Measurements from ENCODE around the gene CENPN. TPM values are rescaled to one million over a fixed set of nuclear protein-coding genes. Genes with fewer than 3 reads are reported as not detected.

The CENPN gene
- total and polyA plus RNA-seq, 2 of the 13 experiments (the other 11 are each of a cell fraction or from before 2014, with no cell fraction given), result 29.7 to 129 TPM

DNA sequence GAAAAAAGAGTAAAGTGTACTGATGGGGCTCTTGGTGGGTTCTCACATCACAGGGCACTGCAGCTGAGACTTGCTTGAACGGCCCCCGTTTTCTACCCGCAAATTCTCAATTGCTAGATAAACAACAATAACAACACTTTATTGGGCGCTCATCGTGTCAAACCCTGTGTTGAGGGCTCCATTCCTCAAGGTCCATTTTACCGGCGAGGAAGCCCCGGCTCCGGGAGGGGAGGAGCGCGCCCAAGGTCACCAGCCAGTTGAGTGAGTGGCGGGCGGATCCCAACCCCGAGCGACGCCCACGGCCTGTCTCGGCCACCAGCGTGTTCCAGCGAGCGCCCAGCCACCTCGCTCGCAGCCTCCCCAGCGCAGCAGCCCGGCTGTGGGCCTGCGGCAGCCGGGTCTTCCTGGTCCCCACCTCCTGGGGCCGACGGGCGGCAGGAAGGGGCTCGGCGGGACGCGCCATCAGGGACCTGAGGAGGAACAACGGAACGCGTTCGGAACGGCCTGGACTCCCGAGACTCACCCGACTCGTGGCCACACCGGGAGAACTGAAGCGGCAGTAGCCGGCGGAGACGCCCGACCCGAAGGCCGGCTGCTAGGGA is 702 bp upstream of the CENPN start (continued):
- TF ChIP-seq PHF5A (CRISPR knock-in tag; IDR thresholded peaks at IDR 0.05; ENCODE audit: low read depth, unreplicated experiment) (peak; percentile 92), CCAR2 (optimal IDR thresholded peaks at IDR 0.05; ENCODE audit: low read depth, low read length) (no peak), AGO2 (optimal IDR thresholded peaks at IDR 0.05; ENCODE audit: low read depth, low read length) (peak; percentile 92), SP140L (CRISPR knock-in tag; IDR thresholded peaks at IDR 0.05; ENCODE audit: borderline replicate concordance) (0 out of 2 replicates have a peak, but pooled peaks have one; percentile 18), ZNF326 (CRISPR knock-in tag; IDR thresholded peaks at IDR 0.05; ENCODE audit: borderline replicate concordance) (no peak), HDAC2 (CRISPR knock-in tag; IDR thresholded peaks at IDR 0.05) (peak; percentile 44), KAT2B (IDR thresholded peaks at IDR 0.05; ENCODE audit: borderline replicate concordance, low read depth, low read length) (no peak), ZNF20 (CRISPR knock-in tag; IDR thresholded peaks at IDR 0.05) (no peak)
- TF ChIP-seq, protein P1, sequence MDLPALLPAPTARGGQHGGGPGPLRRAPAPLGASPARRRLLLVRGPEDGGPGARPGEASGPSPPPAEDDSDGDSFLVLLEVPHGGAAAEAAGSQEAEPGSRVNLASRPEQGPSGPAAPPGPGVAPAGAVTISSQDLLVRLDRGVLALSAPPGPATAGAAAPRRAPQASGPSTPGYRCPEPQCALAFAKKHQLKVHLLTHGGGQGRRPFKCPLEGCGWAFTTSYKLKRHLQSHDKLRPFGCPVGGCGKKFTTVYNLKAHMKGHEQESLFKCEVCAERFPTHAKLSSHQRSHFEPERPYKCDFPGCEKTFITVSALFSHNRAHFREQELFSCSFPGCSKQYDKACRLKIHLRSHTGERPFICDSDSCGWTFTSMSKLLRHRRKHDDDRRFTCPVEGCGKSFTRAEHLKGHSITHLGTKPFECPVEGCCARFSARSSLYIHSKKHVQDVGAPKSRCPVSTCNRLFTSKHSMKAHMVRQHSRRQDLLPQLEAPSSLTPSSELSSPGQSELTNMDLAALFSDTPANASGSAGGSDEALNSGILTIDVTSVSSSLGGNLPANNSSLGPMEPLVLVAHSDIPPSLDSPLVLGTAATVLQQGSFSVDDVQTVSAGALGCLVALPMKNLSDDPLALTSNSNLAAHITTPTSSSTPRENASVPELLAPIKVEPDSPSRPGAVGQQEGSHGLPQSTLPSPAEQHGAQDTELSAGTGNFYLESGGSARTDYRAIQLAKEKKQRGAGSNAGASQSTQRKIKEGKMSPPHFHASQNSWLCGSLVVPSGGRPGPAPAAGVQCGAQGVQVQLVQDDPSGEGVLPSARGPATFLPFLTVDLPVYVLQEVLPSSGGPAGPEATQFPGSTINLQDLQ (CRISPR knock-in tag; IDR thresholded peaks at IDR 0.05), result peak; percentile 94; the same call in 1 of the 2 replicates
- TF ChIP-seq, protein P2, sequence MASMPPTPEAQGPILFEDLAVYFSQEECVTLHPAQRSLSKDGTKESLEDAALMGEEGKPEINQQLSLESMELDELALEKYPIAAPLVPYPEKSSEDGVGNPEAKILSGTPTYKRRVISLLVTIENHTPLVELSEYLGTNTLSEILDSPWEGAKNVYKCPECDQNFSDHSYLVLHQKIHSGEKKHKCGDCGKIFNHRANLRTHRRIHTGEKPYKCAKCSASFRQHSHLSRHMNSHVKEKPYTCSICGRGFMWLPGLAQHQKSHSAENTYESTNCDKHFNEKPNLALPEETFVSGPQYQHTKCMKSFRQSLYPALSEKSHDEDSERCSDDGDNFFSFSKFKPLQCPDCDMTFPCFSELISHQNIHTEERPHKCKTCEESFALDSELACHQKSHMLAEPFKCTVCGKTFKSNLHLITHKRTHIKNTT (CRISPR knock-in tag; IDR thresholded peaks at IDR 0.05), result no peak
- TF ChIP-seq, protein P3, sequence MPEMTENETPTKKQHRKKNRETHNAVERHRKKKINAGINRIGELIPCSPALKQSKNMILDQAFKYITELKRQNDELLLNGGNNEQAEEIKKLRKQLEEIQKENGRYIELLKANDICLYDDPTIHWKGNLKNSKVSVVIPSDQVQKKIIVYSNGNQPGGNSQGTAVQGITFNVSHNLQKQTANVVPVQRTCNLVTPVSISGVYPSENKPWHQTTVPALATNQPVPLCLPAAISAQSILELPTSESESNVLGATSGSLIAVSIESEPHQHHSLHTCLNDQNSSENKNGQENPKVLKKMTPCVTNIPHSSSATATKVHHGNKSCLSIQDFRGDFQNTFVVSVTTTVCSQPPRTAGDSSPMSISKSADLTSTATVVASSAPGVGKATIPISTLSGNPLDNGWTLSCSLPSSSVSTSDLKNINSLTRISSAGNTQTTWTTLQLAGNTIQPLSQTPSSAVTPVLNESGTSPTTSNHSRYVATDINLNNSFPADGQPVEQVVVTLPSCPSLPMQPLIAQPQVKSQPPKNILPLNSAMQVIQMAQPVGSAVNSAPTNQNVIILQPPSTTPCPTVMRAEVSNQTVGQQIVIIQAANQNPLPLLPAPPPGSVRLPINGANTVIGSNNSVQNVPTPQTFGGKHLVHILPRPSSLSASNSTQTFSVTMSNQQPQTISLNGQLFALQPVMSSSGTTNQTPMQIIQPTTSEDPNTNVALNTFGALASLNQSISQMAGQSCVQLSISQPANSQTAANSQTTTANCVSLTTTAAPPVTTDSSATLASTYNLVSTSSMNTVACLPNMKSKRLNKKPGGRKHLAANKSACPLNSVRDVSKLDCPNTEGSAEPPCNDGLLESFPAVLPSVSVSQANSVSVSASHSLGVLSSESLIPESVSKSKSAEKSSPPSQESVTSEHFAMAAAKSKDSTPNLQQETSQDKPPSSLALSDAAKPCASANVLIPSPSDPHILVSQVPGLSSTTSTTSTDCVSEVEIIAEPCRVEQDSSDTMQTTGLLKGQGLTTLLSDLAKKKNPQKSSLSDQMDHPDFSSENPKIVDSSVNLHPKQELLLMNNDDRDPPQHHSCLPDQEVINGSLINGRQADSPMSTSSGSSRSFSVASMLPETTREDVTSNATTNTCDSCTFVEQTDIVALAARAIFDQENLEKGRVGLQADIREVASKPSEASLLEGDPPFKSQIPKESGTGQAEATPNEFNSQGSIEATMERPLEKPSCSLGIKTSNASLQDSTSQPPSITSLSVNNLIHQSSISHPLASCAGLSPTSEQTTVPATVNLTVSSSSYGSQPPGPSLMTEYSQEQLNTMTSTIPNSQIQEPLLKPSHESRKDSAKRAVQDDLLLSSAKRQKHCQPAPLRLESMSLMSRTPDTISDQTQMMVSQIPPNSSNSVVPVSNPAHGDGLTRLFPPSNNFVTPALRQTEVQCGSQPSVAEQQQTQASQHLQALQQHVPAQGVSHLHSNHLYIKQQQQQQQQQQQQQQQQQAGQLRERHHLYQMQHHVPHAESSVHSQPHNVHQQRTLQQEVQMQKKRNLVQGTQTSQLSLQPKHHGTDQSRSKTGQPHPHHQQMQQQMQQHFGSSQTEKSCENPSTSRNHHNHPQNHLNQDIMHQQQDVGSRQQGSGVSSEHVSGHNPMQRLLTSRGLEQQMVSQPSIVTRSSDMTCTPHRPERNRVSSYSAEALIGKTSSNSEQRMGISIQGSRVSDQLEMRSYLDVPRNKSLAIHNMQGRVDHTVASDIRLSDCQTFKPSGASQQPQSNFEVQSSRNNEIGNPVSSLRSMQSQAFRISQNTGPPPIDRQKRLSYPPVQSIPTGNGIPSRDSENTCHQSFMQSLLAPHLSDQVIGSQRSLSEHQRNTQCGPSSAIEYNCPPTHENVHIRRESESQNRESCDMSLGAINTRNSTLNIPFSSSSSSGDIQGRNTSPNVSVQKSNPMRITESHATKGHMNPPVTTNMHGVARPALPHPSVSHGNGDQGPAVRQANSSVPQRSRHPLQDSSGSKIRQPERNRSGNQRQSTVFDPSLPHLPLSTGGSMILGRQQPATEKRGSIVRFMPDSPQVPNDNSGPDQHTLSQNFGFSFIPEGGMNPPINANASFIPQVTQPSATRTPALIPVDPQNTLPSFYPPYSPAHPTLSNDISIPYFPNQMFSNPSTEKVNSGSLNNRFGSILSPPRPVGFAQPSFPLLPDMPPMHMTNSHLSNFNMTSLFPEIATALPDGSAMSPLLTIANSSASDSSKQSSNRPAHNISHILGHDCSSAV (CRISPR knock-in tag; IDR thresholded peaks at IDR 0.05; ENCODE audit: borderline replicate concordance), result 0 out of 2 replicates have a peak, but pooled peaks have one; percentile 8

Measured in HepG2 (cell line).